Measurements from ENCODE around the gene MRTFB. TPM values are rescaled to one million over a fixed set of nuclear protein-coding genes. Genes with fewer than 3 reads are reported as not detected.

MRTFB gene
- total and polyA plus RNA-seq, 2 experiments from 2014 or later: 13.9 to 22.2 TPM

- Mint-ChIP-seq H3K4me1 (no peaks in the 10 kb centered on the region), H3K9me3 (no peaks in the 10 kb centered on the region), H3K4me3 (no peak overlapping the region), H3K27ac (no peak overlapping the region), H3K27me3 (ENCODE audit: insufficient read depth, low read depth, poor library complexity) (no peaks in the 10 kb centered on the region), H3K36me3 (ENCODE audit: low read depth) (peaks cover 7% of the 10 kb centered on the region; the same call in 1 of the 3 replicates)
- no peak overlapping the region for H3K27ac ChIP-seq (ENCODE audit: low read depth)
- no peak for TF ChIP-seq ZNF114 (CRISPR knock-in tag; IDR thresholded peaks at IDR 0.05)
- no peak for TF ChIP-seq EZH2phosphoT487 (IDR thresholded peaks at IDR 0.05; ENCODE audit: unreplicated experiment)
- no peak for TF ChIP-seq REST (IDR thresholded peaks at IDR 0.05; ENCODE audit: unreplicated experiment)
- TF ChIP-seq NANOG (IDR thresholded peaks at IDR 0.05; ENCODE audit: borderline replicate concordance): no peak
- no peak for TF ChIP-seq CREB1 (CRISPR knock-in tag; IDR thresholded peaks at IDR 0.05; ENCODE audit: low read depth)
- TF ChIP-seq STAT1 (IDR thresholded peaks at IDR 0.05; ENCODE audit: unreplicated experiment): no peak
- no peak for TF ChIP-seq ZNF462 (CRISPR knock-in tag; IDR thresholded peaks at IDR 0.05)
- H3K4me2 ChIP-seq: no peak overlapping the region
- H3K27me3 ChIP-seq (ENCODE audit: insufficient read depth): no peaks in the 10 kb centered on the region
- no peak overlapping the region for H3K4me3 ChIP-seq
- no peaks in the 10 kb centered on the region for H3K79me2 ChIP-seq (replicated peaks; ENCODE audit: insufficient read depth)
- H3K9me2 ChIP-seq (ENCODE audit: insufficient read depth): no peaks in the 10 kb centered on the region
- ATAC-seq: no peak
- no peaks in the 10 kb centered on the region for H4K20me1 ChIP-seq (replicated peaks; ENCODE audit: insufficient read depth)
- no peak for DNase-seq (ENCODE audit: low spot score)
- peaks cover 6% of the 10 kb centered on the region for H3K36me3 ChIP-seq (ENCODE audit: insufficient read depth)
- no peaks in the 10 kb centered on the region for H3F3A ChIP-seq (replicated peaks; ENCODE audit: low read depth)
- no peaks in the 10 kb centered on the region for H3K4me1 ChIP-seq (ENCODE audit: insufficient read depth)
- no peak overlapping the region for H2AFZ ChIP-seq
These were observed 165.3 kb downstream of the MRTFB start for GRCh38 chr16:14236401-14236800.
